GM23338 (cell line): ENCODE results near the gene TNFRSF8.

ENCODE experiments used
- CREB1 ChIP-seq: fragments of 250-450 bp; sonication (Bioruptor Pico); IDR thresholded peaks from 2 replicates; pipeline ENCODE4 v1.5.0; 2020; ENCODE audit warnings: low read depth, mild to moderate bottlenecking, moderate library complexity
- POLR2AphosphoS5 ChIP-seq: IDR thresholded peaks from 2 replicates; pipeline ENCODE4 v1.6.1; 2016; ENCODE audit warnings: antibody characterized with exemption, low read depth
- TF ChIP-seq, protein P1 (sequence below): IDR thresholded peaks from one replicate; pipeline ENCODE4 v1.6.1; 2018; ENCODE audit warnings: antibody characterized with exemption; ENCODE audit not compliant: unreplicated experiment
- TF ChIP-seq, protein P2 (sequence below), 2 experiments: fragments of 200-600 bp in 1 of 2; sonication (generic) in 1 of 2; conservative IDR thresholded peaks; 2 replicates each; pipeline versions ENCODE4 v1.5.1 to v1.6.1; 2016 to 2017; ENCODE audit warnings: antibody characterized with exemption in 2 of 2, low read depth in 2 of 2, mild to moderate bottlenecking in 2 of 2, moderate library complexity in 1 of 2

DNA sequence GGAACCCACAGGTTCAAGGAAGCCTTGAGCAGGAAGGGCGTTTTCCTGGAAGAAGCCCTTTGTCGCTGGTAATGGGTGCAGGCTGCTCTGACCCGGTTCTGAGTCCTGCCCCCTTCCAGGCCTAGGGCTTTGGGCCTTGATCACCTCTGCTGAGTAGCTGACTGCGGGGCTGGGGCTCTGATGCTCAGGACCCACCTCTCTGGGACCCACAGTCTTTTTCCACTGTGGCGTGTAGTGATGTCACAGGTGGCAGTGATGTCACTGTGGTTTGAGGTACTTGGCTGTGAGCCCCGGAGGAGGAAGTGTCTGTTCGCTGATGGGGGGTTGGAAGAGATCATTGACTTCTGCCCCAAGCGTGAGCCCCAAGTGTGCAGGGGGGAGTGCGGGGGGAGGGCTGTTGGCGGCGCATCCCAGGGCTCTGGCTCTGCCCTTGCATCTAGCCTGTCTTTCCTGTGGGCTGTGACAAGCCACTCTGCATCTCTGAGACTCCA lies 110.6 kb downstream of the TNFRSF8 start:
- TF ChIP-seq, protein P1, sequence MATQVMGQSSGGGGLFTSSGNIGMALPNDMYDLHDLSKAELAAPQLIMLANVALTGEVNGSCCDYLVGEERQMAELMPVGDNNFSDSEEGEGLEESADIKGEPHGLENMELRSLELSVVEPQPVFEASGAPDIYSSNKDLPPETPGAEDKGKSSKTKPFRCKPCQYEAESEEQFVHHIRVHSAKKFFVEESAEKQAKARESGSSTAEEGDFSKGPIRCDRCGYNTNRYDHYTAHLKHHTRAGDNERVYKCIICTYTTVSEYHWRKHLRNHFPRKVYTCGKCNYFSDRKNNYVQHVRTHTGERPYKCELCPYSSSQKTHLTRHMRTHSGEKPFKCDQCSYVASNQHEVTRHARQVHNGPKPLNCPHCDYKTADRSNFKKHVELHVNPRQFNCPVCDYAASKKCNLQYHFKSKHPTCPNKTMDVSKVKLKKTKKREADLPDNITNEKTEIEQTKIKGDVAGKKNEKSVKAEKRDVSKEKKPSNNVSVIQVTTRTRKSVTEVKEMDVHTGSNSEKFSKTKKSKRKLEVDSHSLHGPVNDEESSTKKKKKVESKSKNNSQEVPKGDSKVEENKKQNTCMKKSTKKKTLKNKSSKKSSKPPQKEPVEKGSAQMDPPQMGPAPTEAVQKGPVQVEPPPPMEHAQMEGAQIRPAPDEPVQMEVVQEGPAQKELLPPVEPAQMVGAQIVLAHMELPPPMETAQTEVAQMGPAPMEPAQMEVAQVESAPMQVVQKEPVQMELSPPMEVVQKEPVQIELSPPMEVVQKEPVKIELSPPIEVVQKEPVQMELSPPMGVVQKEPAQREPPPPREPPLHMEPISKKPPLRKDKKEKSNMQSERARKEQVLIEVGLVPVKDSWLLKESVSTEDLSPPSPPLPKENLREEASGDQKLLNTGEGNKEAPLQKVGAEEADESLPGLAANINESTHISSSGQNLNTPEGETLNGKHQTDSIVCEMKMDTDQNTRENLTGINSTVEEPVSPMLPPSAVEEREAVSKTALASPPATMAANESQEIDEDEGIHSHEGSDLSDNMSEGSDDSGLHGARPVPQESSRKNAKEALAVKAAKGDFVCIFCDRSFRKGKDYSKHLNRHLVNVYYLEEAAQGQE, result no peak
- TF ChIP-seq, protein P2, sequence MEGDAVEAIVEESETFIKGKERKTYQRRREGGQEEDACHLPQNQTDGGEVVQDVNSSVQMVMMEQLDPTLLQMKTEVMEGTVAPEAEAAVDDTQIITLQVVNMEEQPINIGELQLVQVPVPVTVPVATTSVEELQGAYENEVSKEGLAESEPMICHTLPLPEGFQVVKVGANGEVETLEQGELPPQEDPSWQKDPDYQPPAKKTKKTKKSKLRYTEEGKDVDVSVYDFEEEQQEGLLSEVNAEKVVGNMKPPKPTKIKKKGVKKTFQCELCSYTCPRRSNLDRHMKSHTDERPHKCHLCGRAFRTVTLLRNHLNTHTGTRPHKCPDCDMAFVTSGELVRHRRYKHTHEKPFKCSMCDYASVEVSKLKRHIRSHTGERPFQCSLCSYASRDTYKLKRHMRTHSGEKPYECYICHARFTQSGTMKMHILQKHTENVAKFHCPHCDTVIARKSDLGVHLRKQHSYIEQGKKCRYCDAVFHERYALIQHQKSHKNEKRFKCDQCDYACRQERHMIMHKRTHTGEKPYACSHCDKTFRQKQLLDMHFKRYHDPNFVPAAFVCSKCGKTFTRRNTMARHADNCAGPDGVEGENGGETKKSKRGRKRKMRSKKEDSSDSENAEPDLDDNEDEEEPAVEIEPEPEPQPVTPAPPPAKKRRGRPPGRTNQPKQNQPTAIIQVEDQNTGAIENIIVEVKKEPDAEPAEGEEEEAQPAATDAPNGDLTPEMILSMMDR (conservative IDR thresholded peaks at IDR 0.05; ENCODE audit: low read depth in 2 of 2), result no peak
- TF ChIP-seq POLR2AphosphoS5 (no peak), CREB1 (no peak)
